Lower lobe of right lung (tissue), 2 donors: ENCODE data around the gene TREH. TPM values are rescaled to one million over a fixed set of nuclear protein-coding genes. Genes with fewer than 3 reads are reported as not detected.

Source experiments
- ATAC-seq, 2 donors: fragments of 200-7000 bp; cut with Tn5 transposase; one replicate each; pipeline ENCODE4 v1.9.1; 2020 to 2022; ENCODE audit warnings: mild to moderate bottlenecking in 2 of 2, moderate library complexity in 2 of 2
- DNase-seq: peaks from one replicate; pipeline ENCODE4 v3.0.0-alpha.2; 2020
- H3K27ac ChIP-seq: fragments of 200-600 bp; one replicate; pipeline ENCODE4 v1.8.0; 2022
- H3K27me3 ChIP-seq: fragments of 200-600 bp; one replicate; pipeline ENCODE4 v1.8.0; 2022; ENCODE audit warnings: low read depth
- H3K36me3 ChIP-seq: fragments of 200-600 bp; one replicate; pipeline ENCODE4 v1.8.0; 2022; ENCODE audit warnings: mild to moderate bottlenecking
- H3K4me1 ChIP-seq: fragments of 200-600 bp; one replicate; pipeline ENCODE4 v1.8.0; 2022
- H3K4me3 ChIP-seq: fragments of 200-600 bp; one replicate; pipeline ENCODE4 v1.8.0; 2022; ENCODE audit warnings: mild to moderate bottlenecking
- H3K9me3 ChIP-seq: fragments of 200-600 bp; one replicate; pipeline ENCODE4 v1.8.0; 2022
- intact Hi-C: fragments of 100-400 bp; cut with DNase I; formaldehyde crosslinking; loops from one replicate; pipeline ENCODE4 v1.11.0; 2022
- total RNA-seq: library from RNA; stranded (reverse); fragmentation: NEBNext Ultra II Directional; extraction: Animal tissue kit (Norgen Biotek cat#: 25700); gene quantifications from one replicate; pipeline ENCODE4 v1.2.1, GENCODE V29; 2021
- TF ChIP-seq, protein P1 (sequence below): fragments of 200-600 bp; IDR thresholded peaks from one replicate; pipeline ENCODE4 v1.8.0; 2022; ENCODE audit warnings: antibody characterized with exemption, mild to moderate bottlenecking
- donor health status: DM: no; HTN: yes; CAD: no; lungs with severe emphysema.

TREH gene
- total RNA-seq, 1 donor from 2014 or later = 0.30 TPM

GRCh38 chr11:118633979-118634378 is 45.5 kb downstream of the TREH start:
- peaks cover 60% of the 10 kb centered on the region for H3K36me3 ChIP-seq
- TF ChIP-seq, protein P1, sequence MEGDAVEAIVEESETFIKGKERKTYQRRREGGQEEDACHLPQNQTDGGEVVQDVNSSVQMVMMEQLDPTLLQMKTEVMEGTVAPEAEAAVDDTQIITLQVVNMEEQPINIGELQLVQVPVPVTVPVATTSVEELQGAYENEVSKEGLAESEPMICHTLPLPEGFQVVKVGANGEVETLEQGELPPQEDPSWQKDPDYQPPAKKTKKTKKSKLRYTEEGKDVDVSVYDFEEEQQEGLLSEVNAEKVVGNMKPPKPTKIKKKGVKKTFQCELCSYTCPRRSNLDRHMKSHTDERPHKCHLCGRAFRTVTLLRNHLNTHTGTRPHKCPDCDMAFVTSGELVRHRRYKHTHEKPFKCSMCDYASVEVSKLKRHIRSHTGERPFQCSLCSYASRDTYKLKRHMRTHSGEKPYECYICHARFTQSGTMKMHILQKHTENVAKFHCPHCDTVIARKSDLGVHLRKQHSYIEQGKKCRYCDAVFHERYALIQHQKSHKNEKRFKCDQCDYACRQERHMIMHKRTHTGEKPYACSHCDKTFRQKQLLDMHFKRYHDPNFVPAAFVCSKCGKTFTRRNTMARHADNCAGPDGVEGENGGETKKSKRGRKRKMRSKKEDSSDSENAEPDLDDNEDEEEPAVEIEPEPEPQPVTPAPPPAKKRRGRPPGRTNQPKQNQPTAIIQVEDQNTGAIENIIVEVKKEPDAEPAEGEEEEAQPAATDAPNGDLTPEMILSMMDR = no peak
- no peak for DNase-seq
- H3K9me3 ChIP-seq = no peaks in the 10 kb centered on the region
- peaks cover 62% of the 10 kb centered on the region for H3K4me1 ChIP-seq
- H3K4me3 ChIP-seq = no peak overlapping the region
- intact Hi-C loops = no loop called here
- no peak for ATAC-seq
- H3K27me3 ChIP-seq = no peaks in the 10 kb centered on the region
- H3K27ac ChIP-seq = peak overlapping the region; percentile 76

GRCh38 chr11:118633319-118633690 is 46.1 kb downstream of the TREH start:
- intact Hi-C loops = no loop called here
- Histone ChIP-seq H3K4me1 (peaks cover 65% of the 10 kb centered on the region), H3K9me3 (no peaks in the 10 kb centered on the region), H3K36me3 (peaks cover 60% of the 10 kb centered on the region), H3K4me3 (no peak overlapping the region), H3K27me3 (no peaks in the 10 kb centered on the region), H3K27ac (peak overlapping the region; percentile 11)
- no peak for DNase-seq
- TF ChIP-seq, protein P1 = no peak
- no peak for ATAC-seq

DNA sequence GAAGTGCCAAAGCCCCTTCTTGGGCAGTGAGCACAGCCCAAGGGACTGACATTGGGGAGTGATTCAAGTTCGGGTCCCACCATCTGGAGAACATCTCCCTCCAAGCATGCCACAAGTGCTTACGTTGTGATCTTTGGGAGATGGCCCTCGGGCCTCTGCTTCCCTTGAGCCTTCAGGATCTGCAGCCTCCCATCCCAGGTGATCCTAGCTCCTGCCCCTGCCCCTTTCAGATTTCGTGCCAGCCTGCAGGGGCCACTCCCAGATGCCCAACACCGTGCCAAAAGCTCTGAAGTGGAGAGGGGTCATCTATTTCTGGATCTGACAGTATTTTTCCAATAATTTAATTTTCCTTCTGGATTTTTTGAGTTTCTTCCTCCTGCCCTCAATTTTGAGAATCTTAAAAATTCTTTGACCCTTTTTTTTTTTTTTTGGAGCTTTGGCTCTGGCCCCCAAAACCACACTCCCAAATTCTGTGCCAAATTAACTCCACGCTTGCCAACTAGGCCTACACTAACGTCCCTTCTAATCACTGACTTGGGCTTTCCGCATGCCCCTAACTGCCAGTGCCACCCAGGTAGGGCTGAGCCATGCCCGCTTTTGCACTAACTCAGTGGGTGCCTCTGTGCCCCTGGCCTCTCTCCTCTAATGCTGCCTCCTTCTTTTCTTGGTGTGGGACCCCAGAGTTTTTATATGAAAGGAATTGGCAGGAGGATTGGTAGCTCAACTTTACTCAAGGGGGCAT is 46.7 kb downstream of the TREH start:
- Histone ChIP-seq H3K9me3 (no peaks in the 10 kb centered on the region), H3K36me3 (peaks cover 60% of the 10 kb centered on the region), H3K27ac (peak overlapping the region; percentile 11), H3K4me1 (peaks cover 65% of the 10 kb centered on the region), H3K4me3 (no peak overlapping the region), H3K27me3 (no peaks in the 10 kb centered on the region)
- ATAC-seq = no peak
- intact Hi-C loops = no loop called here
- no peak for DNase-seq
- TF ChIP-seq, protein P1 = no peak

DNA sequence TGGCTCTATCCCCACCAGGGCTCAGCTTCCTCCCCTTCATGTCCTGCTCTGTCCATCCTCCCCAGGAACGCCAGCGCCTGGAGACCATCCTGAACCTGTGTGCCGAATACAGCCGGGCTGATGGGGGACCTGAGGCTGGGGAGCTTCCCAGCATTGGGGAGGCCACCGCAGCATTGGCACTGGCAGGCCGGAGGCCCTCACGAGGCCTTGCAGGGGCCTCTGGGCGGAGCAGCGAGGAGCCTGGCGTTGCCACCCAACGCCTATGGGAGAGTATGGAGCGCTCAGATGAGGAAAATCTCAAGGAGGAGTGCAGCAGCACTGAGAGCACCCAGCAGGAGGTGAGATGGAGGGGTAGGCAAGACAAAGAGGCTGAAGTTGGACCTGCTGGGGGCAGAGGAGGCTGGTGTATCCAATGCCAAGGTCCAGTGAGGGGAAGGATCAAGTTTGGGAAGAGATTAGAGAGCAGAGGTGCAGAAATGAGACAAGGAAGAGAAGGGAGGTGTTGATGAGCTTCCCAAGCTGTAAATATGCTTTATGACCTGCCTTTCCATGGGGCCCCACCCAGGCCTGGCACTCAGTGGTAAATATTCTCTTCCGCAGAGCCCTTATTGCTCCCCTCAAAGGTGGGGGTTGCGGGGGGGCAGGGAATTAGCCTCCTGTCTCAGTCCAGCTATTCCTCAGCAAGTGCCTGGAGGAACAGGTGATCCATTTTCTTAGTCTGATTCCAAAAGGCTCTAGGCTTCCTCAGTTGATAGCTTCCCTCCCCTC is 48.1 kb downstream of the TREH start:
- DNase-seq (no peak), ATAC-seq (no peak)
- TF ChIP-seq, protein P1 = no peak
- peaks cover 65% of the 10 kb centered on the region for H3K4me1 ChIP-seq
- H3K27me3 ChIP-seq = no peaks in the 10 kb centered on the region
- H3K36me3 ChIP-seq = peaks cover 60% of the 10 kb centered on the region
- no peaks in the 10 kb centered on the region for H3K9me3 ChIP-seq
- H3K27ac ChIP-seq = no peak overlapping the region
- intact Hi-C loops = no loop called here
- no peak overlapping the region for H3K4me3 ChIP-seq

GRCh38 chr11:118629761-118630661 is 49.4 kb downstream of the TREH start:
- ATAC-seq (peak; percentile 68 to 80), DNase-seq (peak; percentile 78)
- no peaks in the 10 kb centered on the region for H3K9me3 ChIP-seq
- peak overlapping the region; percentile 56 for H3K27ac ChIP-seq
- no peak overlapping the region for H3K4me3 ChIP-seq
- H3K4me1 ChIP-seq = peaks cover 62% of the 10 kb centered on the region
- H3K36me3 ChIP-seq = peaks cover 61% of the 10 kb centered on the region
- TF ChIP-seq, protein P1 = no peak
- H3K27me3 ChIP-seq = no peaks in the 10 kb centered on the region
- intact Hi-C loops = no loop called here
